GM21367 (cell line): Measurements from ENCODE around the gene CPAMD8.

Experiments used
- ATAC-seq: cut with Tn5 transposase; IDR thresholded peaks from one replicate; pipeline ENCODE4 v1.9.1; 2021; ENCODE audit not compliant: unreplicated experiment

CPAMD8 gene

DNA sequence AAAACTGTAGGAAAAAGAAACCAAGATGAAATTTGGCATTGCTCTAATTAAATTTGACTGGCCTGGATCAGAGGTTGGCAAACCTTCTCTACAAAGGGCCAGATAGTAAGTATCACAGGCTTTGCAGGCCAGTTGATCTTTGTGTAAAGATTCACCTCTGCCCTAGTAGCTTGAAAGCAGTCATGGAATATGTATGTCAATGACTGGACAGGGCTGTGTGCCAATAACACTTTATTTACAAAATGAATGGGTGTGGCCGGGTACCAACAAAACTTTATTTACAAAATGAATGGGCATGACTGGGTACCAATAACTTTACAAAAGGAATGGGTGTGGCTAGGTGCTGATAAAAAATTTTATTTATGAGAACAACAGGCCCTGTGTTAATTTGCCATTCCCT is 177.4 kb downstream of the CPAMD8 start:
- ATAC-seq, result no peak

DNA sequence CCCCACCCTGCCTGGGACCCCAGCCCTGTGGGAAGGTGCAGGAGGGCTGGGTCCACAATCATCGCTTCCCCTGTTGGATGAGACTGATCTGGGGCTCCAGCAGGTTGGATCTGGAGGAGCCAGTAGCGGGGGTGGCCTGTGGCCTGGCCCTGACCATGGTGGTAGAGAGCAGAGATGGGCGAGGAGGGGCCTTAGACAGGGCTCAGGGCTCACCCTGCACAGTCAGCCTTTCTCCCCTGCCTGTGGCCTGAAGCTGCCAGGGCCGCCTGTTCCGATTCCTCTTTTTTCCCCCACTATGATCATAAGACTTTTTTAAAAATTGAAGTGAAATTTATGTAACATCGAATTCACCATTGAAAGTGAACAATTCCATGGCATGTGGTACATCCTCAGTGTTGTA is 179.2 kb downstream of the CPAMD8 start:
- no peak for ATAC-seq

DNA sequence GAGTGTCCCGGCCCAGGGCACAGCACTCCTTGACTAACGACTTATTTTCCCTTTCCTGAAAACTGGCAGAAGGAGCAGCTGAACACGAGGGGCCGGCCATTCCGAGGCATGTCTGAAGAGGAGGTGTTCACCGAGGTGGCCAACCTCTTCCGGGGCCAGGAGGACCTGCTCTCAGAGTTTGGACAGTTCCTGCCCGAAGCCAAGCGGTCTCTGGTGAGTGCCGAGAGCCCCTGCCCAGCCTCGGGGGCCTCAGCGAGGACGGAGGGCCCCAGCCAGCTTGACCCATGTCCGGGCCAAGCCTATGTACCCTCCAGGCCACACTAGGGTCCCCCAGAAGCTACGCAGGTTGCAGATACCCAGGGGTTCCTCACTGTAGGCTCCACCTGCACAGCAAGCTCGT is 179.7 kb downstream of the CPAMD8 start:
- ATAC-seq, result no peak
